HTR-8/SVneo (cell line): Measurements from ENCODE around the gene C2CD3.
A peak's percentile ranks its signal among the peaks of the same experiment; 100 is the strongest.

Experiments used
- DNase-seq: peaks from one replicate; pipeline ENCODE4 v3.0.0; 2011; ENCODE audit warnings: low spot score, mixed read lengths; ENCODE audit not compliant: insufficient read length
- FAIRE-seq: peaks from 2 replicates; lab custom pipeline; 2011; peaks lifted over from hg19 to GRCh38; lab: Jason Lieb, UNC

Gene C2CD3

DNA sequence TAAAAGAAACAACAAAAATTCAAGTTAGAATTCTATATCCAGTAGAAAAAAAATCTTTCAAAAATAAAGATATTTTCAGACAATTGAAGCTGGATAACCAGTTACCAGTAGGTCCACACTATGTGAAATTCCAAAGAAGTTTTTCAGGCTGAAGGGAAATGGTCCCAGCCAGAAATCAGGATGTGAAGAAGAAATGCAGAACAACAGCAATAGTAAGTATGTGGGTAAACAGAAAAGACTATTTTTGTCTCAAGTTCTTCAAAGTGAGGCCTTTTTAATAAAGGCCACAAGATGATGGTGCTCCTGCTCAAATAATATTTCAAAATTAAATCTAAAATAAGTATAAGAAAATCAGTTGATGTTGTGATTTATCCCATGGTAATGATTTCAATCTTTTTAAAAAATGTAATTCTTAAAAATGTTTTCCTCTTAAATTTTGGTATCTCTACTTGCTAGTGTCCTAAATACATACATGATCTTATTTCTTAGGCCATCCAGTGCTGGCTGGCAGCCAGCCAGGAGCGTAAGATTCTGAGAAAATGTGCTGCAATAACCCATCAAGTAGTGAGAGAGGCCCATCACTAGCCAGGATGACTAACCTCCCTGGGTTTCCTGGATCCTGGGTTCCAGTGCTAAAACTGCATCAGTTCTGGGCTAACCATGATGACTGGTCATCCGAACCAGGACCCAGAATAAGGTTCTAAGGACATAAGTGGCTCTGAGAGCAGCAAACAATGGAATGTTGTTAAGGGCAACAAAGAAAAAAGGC, 146.4 kb downstream of the C2CD3 start:
- FAIRE-seq (no peak), DNase-seq (peak; percentile 27)

DNA sequence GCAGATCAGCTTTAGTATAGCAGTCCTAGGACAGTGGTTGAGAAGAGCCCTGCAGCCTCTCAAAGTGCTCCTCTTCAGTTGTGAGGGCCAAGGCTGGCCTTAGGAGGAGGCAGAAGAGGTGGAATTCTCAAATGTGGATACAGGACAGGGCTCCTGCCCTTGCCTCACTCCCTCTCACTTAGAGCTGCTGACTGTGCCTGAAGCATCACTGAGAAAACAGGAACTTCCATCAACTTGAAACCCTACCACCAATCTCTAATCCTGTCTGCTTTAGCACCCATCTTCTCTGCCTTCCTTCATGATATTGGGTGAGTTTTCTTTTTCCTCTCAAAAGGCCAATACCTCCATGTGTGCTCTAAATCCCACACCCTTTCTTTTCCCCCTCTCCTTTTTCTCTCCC, 147.5 kb downstream of the C2CD3 start:
- FAIRE-seq (no peak), DNase-seq (no peak)

DNA sequence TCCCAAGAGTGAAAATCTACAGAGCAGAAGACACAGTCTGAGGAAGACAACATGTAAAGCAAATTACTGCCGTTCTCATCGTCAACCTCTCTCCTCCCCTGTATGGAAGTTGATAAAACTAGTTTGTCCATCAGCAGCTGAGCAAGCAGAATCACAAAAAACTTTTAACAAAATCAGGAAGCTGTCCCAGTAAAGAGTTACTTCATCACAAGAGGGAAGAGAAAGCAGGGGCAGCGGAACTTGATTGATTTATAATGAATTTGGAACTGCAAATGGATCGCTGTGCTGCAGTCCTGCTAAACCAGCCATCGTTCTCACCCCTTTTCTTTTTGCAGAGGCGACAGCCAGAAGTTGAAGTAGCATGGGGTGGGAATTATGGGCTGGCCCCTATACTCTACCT, 148.3 kb downstream of the C2CD3 start:
- FAIRE-seq, result no peak
- no peak for DNase-seq

DNA sequence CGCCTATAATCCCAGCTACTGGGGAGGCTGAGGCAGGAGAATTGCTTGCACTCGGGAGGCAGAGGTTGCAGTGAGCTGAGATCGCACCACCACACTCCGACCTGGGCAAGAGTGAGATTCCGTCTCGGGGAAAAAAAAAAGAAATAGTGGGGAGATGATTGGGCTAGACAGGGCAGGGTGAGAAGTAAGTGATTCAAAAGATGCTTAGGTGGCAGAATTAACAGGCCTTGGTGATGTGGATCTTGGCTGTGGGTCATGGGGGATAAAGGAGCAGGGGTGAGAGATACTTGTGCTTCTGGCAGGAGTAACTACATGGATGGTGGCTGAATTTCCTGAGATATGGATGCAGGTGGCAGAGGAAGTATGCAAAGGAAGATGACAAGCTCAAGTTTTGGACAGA, 148.8 kb downstream of the C2CD3 start:
- DNase-seq (no peak), FAIRE-seq (no peak)

DNA sequence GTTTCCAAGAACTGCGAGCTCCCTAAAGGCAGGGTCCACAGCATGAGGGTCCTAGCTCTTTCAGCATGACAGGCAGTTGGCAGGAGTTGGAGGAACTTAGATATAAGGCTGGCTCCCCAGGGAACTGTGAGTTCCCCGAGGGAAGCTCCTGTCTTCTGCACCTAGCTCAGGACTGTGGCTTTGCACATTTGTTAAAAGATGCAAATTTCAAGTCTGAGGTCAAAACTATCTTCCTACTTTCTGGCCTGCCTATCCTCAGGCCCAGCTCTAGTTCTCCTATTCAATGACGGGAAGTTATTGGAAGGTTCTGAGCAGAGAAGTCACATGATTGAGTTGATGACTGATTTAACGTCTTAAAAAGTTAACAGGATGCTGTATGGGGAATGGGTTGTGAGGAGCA, 150.3 kb downstream of the C2CD3 start:
- no peak for DNase-seq
- no peak for FAIRE-seq

DNA sequence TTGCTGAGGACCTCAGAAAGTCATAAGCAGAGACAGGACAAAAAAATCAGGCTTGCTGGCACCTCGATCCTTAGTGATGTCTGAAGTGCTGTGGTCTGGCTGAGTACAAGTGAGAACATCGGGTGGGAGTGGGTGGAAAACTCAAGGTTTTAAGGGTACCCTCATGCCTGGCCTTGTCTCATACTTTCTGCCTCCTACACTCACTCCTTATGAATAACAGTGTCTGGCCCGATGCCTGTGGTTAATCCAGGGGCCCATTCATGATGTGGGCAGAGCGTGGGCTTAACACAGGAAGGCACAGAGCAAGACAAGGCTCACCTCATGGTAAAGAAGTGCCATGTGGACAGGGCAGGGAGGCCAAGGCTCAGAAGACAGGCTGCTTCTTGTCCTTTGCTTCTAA, 150.9 kb downstream of the C2CD3 start:
- DNase-seq (no peak), FAIRE-seq (no peak)

DNA sequence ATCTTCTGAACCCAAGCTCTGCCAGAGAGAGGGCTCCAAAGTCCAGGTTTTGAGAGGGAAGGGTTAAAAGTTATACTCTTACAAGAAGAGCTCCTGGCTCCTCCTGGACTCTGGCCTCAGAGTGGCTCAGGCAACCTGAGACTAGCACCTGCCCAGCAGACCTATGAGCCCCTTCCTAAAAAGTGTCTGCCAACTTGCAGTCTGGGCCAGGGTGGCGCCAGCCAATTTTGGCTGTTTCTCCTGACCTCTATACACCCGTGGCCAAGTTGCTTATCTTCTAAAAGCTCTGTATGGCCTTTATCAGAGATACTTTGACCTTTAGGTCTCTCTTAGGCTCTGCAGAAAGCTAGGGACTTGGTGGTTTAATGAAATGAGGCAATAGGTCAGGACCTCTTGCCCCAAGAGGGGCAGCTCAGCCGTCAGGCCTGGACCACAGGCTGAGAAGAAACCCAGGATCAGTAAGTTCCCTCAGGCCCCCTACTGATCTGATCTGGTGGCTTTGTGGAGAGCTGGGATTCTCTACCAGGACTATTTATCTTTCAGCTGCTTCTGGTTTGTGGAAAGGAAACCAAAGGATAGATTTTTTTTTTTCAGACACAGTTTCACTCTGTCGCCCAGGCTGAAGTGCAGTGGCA, 151.6 kb downstream of the C2CD3 start:
- no peak for FAIRE-seq

DNA sequence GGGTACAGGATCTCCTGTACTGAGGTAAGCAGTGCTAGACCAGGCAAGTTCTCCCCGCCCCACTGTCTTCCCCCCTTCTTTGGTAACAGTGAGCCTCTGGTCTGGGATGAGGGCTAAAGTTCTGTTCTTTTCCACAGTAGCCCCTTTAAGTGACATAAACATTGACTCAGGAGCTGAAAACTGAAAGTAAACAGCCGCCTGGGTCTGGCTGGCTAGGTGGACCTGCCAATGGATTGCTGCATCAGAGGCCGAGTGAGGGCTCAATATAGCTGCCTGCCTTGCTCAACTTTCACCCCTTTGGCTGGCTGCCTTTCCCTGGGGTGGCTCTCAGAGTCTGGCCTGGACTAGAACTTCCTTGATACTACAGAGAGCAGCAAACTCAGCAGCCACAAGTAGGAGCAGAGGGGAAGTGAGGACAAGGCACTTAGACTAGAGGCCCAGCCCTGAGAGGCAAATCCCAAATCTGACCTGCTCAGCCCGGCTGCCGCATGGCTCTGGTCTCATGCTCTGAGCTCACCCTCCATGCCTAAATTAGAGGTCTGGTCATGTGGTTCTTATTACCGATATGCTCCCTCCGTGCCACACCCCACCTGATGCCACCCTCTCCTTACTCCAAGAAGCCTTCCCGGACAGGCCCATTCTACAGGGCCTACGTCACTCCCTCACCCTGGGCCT, 152.3 kb downstream of the C2CD3 start:
- no peak for DNase-seq
- no peak for FAIRE-seq

More for the DNA sequence above, 151.6 kb downstream of the C2CD3 start:
- no peak for DNase-seq

DNA sequence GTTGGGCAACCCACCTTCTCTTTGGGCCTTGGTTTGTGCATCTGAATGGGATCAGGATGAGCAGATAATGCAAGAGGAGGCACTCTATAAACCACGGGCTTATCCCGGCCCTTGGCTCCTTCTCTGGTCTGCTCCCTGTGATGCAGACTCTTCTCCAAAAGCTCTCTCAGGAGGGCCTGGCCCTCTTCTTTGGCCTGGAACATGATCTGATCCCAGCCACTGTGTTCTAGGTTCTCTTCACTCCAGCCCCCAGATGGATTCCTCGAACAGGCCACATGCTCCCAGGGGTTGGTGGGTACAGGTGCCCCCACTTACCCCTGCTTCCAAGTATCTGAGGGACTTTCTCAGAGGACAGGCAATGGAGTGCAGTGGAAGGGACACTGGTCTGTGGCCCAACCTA, 153.2 kb downstream of the C2CD3 start:
- FAIRE-seq (no peak), DNase-seq (no peak)

DNA sequence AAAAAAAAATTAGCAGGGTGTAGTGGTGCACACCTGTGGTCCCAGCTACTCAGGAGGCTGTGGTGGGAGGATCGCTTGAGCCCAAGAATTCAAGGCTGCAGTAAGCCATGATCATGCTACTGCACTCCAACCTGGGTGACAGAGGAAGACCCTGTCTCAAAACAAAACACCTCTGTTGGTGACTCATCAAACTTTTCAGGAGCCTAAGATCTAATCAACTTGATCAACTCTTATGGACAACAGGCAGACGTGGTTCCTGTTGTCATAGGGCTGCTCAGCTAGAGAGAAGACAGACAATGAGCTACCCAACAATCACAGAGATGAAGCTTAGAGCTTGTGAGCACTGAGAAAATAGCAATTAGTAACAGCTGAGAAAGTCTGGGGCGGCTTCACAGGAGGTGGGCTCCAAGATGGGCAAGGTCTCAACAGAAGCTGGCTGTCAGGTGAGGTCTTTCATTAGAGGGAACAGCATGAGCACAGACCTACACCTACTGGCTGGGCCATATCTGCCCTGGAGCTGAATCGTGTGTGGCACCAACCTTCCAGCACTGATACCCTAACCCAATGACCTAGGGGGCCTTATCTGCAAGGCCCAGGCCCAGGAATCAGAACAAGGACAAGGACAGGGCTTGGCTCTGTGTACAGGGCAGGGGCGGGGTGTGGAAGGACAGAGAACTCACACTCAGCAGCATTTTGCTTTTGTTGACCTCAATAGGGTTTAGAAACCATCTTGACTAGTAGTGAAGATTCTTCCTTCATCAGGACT, 154.7 kb downstream of the C2CD3 start:
- DNase-seq (no peak), FAIRE-seq (no peak)

DNA sequence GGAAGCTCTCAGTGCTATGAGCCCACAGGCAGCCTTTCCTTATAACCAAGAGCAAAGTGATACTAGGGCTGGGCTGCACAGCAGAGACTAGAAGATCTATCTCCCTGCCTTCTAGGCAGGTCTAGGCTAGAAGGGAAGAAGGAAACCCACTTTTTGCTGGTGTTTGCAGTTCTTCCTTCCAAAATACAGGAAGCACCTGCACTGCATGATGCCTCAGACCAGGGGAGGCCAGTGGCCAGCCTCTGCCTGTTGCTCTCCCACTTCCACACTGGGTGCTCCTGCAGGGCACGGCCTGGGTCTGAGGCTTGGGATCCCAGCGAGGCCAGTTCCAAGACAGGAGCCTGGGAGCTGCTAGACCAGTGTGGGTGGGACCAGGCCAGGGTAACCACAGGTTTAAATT, 155.9 kb downstream of the C2CD3 start:
- FAIRE-seq, result no peak
- no peak for DNase-seq

DNA sequence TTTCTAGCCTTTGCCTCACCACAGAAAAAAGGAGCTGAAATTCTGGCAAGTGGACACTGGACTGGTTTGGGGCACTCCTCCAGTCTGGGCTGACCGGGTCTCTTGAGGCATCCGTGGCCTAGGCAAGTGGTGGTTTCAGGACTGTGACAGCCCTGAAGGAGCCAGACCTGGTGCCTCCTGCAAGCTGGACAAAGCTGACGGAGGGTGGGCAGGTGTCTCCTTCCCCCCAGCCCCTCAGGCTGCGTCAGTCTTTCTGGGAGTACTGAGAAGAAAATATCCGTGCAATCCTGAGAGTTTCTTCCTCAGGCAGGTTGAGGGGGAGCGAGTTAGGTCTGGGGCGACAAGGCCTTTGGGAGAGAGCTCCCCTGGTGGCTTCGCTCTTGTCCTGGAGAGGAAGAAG, 157.7 kb downstream of the C2CD3 start:
- FAIRE-seq (no peak), DNase-seq (no peak)

DNA sequence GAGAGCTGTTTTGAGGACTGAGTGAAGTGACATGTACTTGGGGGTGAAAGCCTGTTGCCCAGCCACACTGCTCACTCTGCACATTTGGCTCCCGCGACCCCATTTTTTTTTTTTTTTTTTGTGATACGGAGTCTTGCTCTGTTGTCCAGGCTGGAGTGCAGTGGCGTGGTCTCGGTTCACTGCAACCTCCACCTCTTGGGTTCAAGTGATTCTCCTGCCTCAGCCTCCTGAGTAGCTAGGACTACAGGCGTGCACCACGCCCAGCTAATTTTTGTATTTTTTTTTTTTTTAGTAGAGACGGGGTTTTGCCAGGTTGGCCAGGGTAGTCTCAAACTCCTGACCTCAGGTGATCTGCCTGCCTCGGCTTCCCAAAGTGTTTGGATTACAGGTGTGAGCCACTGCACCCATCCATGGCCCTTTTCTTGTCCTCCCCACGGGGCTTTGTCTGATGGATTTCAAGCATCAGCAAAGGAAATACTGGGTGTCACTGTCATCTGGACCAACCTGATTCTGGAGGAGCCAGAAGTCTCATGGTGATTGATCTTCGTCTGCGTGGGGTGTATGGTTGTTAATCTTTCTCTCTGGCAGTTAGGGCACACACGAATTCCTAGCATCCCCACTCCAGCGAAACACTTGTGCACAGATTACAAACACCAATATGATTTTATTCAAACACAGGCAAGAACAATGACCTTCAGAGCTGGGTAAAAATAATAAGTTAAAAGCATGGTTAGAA, 158.6 kb downstream of the C2CD3 start:
- no peak for DNase-seq
- no peak for FAIRE-seq

DNA sequence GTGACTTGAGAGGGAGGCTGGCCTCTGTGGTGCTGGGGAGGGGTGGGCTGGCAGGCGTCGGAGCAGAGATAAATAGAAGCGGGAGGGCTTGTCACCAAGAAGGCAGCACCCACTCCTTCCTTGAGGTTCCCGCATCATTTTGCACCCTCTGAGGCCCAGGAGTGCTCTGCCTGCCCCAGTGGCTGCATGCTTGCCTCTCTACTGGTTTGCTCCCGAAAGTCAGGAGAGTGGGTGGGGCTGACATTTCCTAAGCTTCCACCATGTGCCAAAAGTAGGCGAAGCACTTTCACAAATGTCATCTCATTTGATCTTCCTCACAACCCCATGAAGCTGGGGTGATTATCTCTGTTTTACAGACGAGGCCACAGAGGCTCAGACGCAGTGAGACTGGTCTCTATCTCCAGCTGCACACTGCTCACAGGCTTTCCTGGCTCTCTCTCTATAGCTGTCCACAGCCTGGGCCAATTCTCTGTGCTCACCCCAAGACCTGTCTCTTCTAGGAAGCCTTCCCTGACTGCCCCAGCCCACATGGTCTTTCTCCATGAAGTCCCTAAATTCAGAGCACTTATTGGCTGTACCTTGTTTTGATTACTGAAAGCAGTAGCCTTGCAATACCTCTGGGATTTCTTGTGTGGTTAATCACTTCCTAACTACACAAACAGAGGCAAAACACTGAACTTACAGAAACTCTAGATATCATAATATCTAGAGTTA, 159.3 kb downstream of the C2CD3 start:
- no peak for DNase-seq
- FAIRE-seq, result no peak

DNA sequence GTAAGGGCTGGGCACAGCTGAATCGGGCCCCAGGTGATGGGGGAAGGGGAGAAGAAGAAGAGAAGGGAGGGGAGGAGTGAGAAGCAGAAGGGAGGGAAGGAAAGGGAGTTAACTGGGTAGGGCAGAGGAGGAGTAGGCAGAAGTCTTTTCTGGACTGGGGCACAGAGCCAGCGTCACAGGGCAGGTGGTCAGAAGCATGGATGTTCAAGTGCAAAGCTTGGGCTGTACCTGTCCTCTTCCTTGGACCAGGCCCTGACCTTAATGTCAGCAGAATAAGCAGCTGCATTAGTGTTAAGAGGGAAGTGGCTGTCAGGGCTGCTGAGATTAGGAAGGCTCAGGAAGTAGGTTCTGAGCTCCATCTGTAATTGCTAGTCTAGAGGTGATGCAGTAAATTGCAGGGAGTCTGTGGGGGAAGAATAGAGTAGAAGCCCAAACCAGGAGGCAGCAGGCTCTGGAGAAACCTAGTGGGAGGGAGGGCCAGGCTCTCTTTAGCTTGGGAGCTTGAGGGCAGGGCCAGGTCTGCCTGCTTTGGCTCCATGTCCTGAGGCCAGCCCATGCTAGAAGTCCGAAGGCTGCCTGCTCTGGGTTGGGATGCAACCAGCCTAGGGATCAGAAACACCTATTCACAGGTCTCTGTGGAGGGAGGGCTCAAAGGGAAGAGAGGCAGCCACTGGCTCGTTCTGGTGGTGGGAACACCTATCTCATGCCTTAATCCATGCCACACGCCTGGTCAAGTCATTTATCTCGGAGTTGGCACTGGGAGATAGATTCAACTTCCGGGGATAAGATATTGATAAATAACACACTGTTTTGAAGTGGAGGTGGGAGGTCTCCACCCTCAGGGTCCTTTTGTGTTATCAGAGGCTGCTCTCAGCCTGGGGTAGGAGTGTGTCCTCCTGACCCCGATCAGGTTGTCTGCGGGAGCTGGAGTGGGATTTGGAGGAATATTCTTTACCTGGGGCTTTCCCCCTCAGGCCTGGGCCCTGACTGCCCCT, 160.2 kb downstream of the C2CD3 start:
- FAIRE-seq, result no peak
- no peak for DNase-seq

DNA sequence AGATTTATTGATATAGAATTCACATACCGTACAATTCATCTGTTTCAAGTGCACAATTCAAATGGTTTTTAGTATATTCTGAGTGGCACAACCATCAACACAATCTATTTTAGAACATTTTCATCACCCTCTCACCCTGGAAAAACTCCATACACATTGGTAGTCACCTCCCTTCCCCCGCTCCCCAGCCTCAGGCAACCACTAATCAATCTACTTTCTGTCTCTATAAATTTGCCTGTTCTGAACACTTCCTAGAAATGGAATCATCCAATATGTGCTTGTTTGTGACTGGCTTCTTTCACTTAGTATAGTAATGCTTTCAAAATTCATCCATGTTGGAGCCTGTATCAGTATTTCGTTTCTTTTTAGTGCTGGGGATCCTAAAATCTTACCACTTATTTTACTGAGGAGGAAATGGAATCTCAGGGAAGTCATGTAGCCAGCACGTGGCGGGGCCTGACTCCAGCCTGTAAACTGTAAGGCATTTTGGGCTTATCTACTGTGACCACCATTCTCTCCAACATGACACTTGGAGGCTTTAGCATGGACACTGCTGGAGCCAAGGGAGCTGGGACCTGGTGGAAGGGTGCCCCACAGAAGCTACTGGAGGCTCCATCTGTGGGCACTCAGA, 161.0 kb downstream of the C2CD3 start:
- no peak for FAIRE-seq
- no peak for DNase-seq

DNA sequence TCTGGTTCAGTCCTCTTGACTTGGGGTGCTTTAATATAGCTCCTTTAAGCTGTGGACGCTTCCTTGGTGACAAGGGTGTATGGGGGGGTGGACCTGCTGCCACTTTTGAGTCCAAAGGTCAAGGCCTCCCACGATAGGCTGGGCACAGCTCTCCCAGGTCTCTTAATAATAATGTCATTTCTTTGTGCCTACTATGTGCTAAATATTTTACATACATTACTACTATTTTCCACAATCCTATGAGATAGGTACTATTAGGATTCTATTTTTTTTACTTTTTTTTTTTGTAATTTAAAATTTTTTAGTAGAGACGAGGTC, 161.6 kb downstream of the C2CD3 start:
- FAIRE-seq (no peak), DNase-seq (no peak)
